ENCODE data around the gene BBOF1.

GRCh38 chr14:74080820-74081460, 61.8 kb downstream of the BBOF1 start:
- TF ChIP-seq CREB1 (IDR thresholded peaks at IDR 0.05) (no peak), CTCF (IDR thresholded peaks at IDR 0.05; ENCODE audit: control extremely low read depth in 1 of 3, insufficient read depth in 1 of 3, low read depth in 1 of 3, low read length in 3 of 3) (no peak), USF2 (IDR thresholded peaks at IDR 0.05; ENCODE audit: low read length) (no peak), EZH2 (IDR thresholded peaks at IDR 0.05; ENCODE audit: low read depth, low read length, severe bottlenecking) (no peak), MAX (IDR thresholded peaks at IDR 0.05) (no peak), EP300 (IDR thresholded peaks at IDR 0.05; ENCODE audit: borderline replicate concordance in 1 of 2, low read depth in 2 of 2, low read length in 2 of 2) (no peak), MAFK (IDR thresholded peaks at IDR 0.05; ENCODE audit: low read depth, low read length) (no peak), ATF2 (IDR thresholded peaks at IDR 0.05; ENCODE audit: low read length) (no peak), JUND (IDR thresholded peaks at IDR 0.05; ENCODE audit: low read length) (no peak), SP2 (IDR thresholded peaks at IDR 0.05; ENCODE audit: low read length) (no peak), YY1 (IDR thresholded peaks at IDR 0.05; ENCODE audit: low read depth, low read length) (no peak), FOSL1 (IDR thresholded peaks at IDR 0.05; ENCODE audit: insufficient read depth, low read depth, low read length) (no peak)
